H1 (cell line): Measurements from ENCODE around the gene ARL6IP6. TPM values are rescaled to one million over a fixed set of nuclear protein-coding genes. Genes with fewer than 3 reads are reported as not detected.

Experiments
- CEBPB ChIP-seq: IDR thresholded peaks from 2 replicates; pipeline ENCODE4 v1.6.1; 2012; ENCODE audit warnings: low read depth, low read length
- SP2 ChIP-seq: IDR thresholded peaks from 2 replicates; pipeline ENCODE4 v1.6.1; 2012; ENCODE audit warnings: mild to moderate bottlenecking, low read length, inconsistent platforms
- TEAD4 ChIP-seq: IDR thresholded peaks from 2 replicates; pipeline ENCODE4 v1.6.1; 2012; ENCODE audit warnings: low read depth, low read length, inconsistent platforms, mixed read lengths
- polyA plus RNA-seq, 7 experiments: library from polyadenylated mRNA; depleted of rRNA in 3 of 7; stranded (reverse) in 5 of 7; unstranded in 2 of 7; fragments of >200 nt in 5 of 7; fragments of 200-250 nt in 2 of 7; gene quantifications; 1 replicate in 5 of 7; 2 replicates in 1 of 7; 4 replicates in 1 of 7; pipeline versions ENCODE4 v1.2.1 to v1.2.3, GENCODE V29; 2011 to 2013; ENCODE audit warnings: missing spikeins in 2 of 7, mixed read lengths in 2 of 7
- total RNA-seq: library from RNA; stranded (reverse); fragmentation: NEBNext Ultra II Directional; extraction: Animal tissue kit (Norgen Biotek cat#: 25700); gene quantifications from 2 replicates; pipeline ENCODE4 v1.2.1, GENCODE V29; 2021
- TF ChIP-seq, protein P1 (sequence below), 3 experiments: IDR thresholded peaks; 1 replicate in 2 of 3; 2 replicates in 1 of 3; pipeline versions ENCODE4 v1.5.1 to v1.6.1; 2011; ENCODE audit warnings: low read length in 3 of 3, mild to moderate bottlenecking in 3 of 3, inconsistent platforms in 2 of 3, low read depth in 1 of 3, moderate library complexity in 1 of 3; ENCODE audit not compliant: insufficient read depth in 1 of 3; ENCODE audit errors: control extremely low read depth in 1 of 3

Gene ARL6IP6
- total and polyA plus RNA-seq, 2 of the 8 experiments (the other 6 are each of a cell fraction or from before 2014, with no cell fraction given): 47.3 to 92.9 TPM

DNA sequence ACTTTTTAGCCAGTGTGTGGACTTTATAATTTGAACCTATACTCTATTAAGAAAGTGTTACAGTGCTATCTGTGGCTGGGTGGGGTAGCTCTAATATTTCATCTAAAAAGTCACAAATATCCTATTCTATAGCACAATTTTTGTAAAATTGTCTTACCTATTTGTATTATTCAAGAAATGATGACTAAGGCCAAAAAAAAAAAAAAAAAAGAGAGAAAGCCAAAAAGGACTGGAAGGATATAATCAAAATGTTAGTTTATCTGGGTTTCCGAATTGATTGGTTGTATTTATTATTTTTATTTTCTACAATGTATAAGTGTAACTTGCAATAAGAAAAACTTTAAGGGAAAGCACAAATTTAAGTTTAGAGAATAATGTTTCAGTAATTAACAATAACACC is 5.5 kb downstream of the ARL6IP6 start (continued):
- TF ChIP-seq, protein P1, sequence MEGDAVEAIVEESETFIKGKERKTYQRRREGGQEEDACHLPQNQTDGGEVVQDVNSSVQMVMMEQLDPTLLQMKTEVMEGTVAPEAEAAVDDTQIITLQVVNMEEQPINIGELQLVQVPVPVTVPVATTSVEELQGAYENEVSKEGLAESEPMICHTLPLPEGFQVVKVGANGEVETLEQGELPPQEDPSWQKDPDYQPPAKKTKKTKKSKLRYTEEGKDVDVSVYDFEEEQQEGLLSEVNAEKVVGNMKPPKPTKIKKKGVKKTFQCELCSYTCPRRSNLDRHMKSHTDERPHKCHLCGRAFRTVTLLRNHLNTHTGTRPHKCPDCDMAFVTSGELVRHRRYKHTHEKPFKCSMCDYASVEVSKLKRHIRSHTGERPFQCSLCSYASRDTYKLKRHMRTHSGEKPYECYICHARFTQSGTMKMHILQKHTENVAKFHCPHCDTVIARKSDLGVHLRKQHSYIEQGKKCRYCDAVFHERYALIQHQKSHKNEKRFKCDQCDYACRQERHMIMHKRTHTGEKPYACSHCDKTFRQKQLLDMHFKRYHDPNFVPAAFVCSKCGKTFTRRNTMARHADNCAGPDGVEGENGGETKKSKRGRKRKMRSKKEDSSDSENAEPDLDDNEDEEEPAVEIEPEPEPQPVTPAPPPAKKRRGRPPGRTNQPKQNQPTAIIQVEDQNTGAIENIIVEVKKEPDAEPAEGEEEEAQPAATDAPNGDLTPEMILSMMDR (IDR thresholded peaks at IDR 0.05; ENCODE audit: control extremely low read depth in 1 of 3, insufficient read depth in 1 of 3, low read depth in 1 of 3, low read length in 3 of 3): no peak
- TF ChIP-seq SP2: no peak
- TF ChIP-seq CEBPB: no peak
- no peak for TF ChIP-seq TEAD4
